NB4 (cell line): ENCODE results near the gene EHMT1.

ENCODE experiments used
- CTCF ChIP-seq: IDR thresholded peaks from one replicate; pipeline ENCODE4 v1.5.1; 2012; ENCODE audit warnings: low read depth, low read length
- POLR2A ChIP-seq: IDR thresholded peaks from 2 replicates; pipeline ENCODE4 v1.6.1; 2011; ENCODE audit warnings: mild to moderate bottlenecking; ENCODE audit not compliant: insufficient read length; ENCODE audit errors: extremely low read depth

- TF ChIP-seq CTCF = no peak
- no peak for TF ChIP-seq POLR2A
These were observed 29.9 kb upstream of the EHMT1 start for GRCh38 chr9:137588891-137589290.
